ENCODE data around the gene CARD19.
A peak's percentile ranks its signal among the peaks of the same experiment; 100 is the strongest.

The CARD19 gene

DNA sequence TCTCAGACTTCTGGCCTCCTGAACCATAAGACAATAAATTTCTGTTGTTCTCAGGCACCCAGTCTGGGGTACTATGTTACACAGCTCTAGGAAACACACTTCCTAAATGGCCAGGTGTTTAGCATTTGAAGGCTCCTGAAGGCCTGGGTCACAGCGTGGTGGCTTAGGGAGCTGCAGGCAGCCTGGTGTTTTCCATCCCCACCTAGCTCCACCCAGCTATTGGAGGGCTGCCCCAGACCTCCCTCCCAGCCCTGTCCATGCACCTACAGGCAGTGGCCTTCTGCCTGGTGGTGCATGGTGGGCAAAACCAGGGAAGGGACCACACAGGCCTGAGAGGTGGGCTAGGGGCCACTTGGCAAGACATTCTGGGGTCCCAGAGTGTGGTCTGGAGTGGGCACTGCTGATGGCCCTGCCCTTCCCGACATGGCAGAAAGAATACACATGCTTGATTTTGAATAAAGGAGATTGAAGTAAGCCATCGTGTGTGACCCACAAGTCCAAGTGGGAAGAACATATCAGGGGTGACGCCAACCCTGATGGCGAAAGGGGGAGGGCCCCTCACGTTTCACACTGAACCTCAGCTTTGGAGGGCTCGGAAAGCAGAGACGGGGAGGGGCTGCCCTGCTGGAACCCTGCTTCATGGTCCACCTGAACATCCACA lies 38.8 kb upstream of the CARD19 start:
- Histone ChIP-seq H3K4me3 (ENCODE audit: insufficient read depth, low read depth, low read length, poor library complexity, severe bottlenecking) (no peak overlapping the region), H3K36me3 (ENCODE audit: control insufficient read depth, insufficient read depth, low read length) (no peaks in the 10 kb centered on the region), H3K27me3 (replicated peaks; ENCODE audit: control insufficient read depth, insufficient read depth, low read length, poor library complexity, severe bottlenecking) (no peaks in the 10 kb centered on the region), H3K4me1 (ENCODE audit: control insufficient read depth, insufficient read depth, low read length, poor library complexity, severe bottlenecking) (peaks cover 40% of the 10 kb centered on the region), H3K9me3 (ENCODE audit: control insufficient read depth, low read length) (no peaks in the 10 kb centered on the region), H3K27ac (ENCODE audit: insufficient read depth, low read length, poor library complexity, severe bottlenecking) (peak overlapping the region; percentile 46)
- DNase-seq: no peak

DNA sequence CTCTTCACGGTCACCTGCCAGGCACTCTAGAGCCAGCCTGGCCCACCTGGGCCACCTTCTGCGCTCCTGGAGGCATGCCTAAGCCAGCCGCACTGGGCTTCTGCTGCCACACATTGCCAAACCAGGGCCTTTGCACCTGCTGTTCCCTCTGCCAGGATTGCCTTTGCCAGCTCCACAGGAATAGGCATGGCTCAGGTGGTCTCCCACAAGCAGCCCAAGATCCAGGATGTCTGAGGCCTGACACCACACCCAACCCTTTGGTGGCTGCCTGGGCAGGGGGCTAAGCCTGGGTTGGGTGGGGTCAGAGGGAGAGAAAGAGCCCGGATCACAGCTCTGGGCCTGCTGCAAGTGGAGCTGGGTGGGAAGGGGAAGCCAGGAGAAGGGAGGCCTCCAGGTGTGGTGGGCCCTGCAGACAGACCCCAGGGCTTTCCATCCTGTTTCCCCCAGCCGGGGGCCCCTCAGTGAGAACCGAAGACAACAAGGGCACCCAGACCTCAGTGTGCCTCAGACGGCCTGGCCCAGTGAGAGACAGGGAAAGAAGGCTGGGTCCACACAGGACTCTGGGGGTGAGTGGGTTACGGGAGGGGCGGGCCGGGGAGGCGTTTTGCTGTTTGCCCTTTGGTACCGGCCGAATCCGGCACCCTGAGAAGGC lies 38.2 kb upstream of the CARD19 start:
- H3K27me3 ChIP-seq (replicated peaks; ENCODE audit: control insufficient read depth, insufficient read depth, low read length, poor library complexity, severe bottlenecking): no peaks in the 10 kb centered on the region
- H3K4me1 ChIP-seq (ENCODE audit: control insufficient read depth, insufficient read depth, low read length, poor library complexity, severe bottlenecking): peaks cover 46% of the 10 kb centered on the region
- peak in 1 of 3 donors; percentile 10 for DNase-seq
- H3K27ac ChIP-seq (ENCODE audit: insufficient read depth, low read length, poor library complexity, severe bottlenecking): peak overlapping the region; percentile 46
- no peaks in the 10 kb centered on the region for H3K9me3 ChIP-seq (ENCODE audit: control insufficient read depth, low read length)
- H3K4me3 ChIP-seq (ENCODE audit: insufficient read depth, low read depth, low read length, poor library complexity, severe bottlenecking): no peak overlapping the region
- H3K36me3 ChIP-seq (ENCODE audit: control insufficient read depth, insufficient read depth, low read length): no peaks in the 10 kb centered on the region

DNA sequence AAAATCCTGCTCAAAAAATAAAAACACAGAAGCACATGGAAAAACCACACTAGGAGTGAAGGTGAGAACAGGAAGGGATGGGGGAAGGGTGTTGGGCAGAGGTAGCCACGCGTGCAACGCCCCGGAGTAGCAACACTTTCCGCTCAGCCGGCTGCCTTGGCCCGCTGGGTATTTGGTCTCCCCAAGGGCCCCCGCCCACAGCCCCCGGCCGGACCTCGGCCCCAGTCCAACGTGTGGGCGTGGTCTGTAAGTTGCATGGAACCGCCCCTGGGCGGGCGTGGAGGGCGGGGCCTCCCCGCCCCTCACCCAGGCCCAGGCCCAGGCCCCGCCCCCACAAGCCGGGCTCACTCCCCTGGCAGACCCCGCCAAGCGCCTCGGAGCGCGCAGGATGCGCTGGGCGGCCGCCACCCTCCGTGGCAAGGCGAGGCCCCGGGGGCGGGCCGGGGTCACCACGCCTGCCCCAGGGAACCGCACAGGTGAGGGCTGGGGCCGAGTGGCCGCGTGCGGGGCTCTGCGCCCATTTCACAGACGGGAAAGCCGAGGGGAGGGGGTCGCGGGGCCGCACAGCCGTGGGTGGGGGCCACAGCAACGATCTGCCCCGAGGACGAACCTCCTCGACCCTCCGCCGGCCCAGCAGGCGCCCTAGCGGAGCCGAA lies 37.5 kb upstream of the CARD19 start, which contains the start of gene SUSD3:
Gene SUSD3, plus strand, starts transcription at position 347 of the 656 bp plus-strand sequence. Its CDS starts 42 bp downstream, at position 389.
- Histone ChIP-seq H3K4me3 (ENCODE audit: insufficient read depth, low read depth, low read length, poor library complexity, severe bottlenecking) (peak within 1 kb of the TSS; percentile 66), H3K4me1 (ENCODE audit: control insufficient read depth, insufficient read depth, low read length, poor library complexity, severe bottlenecking) (peaks cover 53% of the 10 kb centered on the region), H3K27me3 (replicated peaks; ENCODE audit: control insufficient read depth, insufficient read depth, low read length, poor library complexity, severe bottlenecking) (no peaks in the 10 kb centered on the region), H3K9me3 (ENCODE audit: control insufficient read depth, low read length) (no peaks in the 10 kb centered on the region), H3K27ac (ENCODE audit: insufficient read depth, low read length, poor library complexity, severe bottlenecking) (peak within 1 kb of the TSS; percentile 89), H3K36me3 (ENCODE audit: control insufficient read depth, insufficient read depth, low read length) (no peaks in the 10 kb centered on the region)
- DNase-seq: peak; percentile 45 to 65 (median 54)

DNA sequence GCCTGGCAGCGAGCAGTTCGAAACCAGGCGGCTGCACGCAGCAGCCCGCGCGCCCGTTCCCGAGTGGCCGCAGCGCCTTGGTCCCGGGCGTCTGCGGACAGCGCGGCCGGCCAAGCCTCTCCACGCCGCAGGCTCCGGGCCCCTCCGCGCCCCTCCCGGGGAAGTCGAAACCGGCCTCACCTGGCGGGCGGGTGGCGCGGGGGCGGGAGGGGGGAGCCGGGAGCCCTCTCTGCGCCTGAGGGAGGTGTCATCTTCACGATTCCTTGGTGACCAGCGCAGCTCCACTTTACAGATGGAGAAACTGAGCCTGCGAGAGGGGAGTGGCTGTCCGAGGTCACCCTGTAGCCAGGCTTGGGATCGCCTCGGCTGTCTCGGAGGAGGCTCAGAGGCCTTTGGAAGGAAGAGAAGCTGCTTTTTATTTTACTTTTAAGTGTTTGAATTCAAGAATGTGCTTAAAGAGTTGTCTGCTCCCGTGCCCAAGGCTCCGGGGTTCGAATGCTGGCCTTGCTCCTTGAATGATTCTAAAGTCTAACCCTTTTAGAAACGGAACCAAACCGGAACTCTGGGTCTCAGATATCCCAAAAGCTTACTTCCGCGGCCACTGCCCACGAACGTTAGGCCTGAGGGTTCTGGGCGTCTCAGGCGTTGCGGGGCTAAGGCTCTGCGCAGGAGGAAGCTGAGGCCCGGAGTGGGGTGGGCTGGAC lies 36.9 kb upstream of the CARD19 start:
- Histone ChIP-seq H3K36me3 (ENCODE audit: control insufficient read depth, insufficient read depth, low read length) (no peaks in the 10 kb centered on the region), H3K4me3 (ENCODE audit: insufficient read depth, low read depth, low read length, poor library complexity, severe bottlenecking) (peak overlapping the region; percentile 66), H3K4me1 (ENCODE audit: control insufficient read depth, insufficient read depth, low read length, poor library complexity, severe bottlenecking) (peaks cover 60% of the 10 kb centered on the region), H3K27ac (ENCODE audit: insufficient read depth, low read length, poor library complexity, severe bottlenecking) (peak overlapping the region; percentile 89), H3K9me3 (ENCODE audit: control insufficient read depth, low read length) (no peaks in the 10 kb centered on the region), H3K27me3 (replicated peaks; ENCODE audit: control insufficient read depth, insufficient read depth, low read length, poor library complexity, severe bottlenecking) (no peaks in the 10 kb centered on the region)
- DNase-seq: peak in 1 of 3 donors; percentile 15

- no peaks in the 10 kb centered on the region for H3K27me3 ChIP-seq (replicated peaks; ENCODE audit: control insufficient read depth, insufficient read depth, low read length, poor library complexity, severe bottlenecking)
- H3K4me3 ChIP-seq (ENCODE audit: insufficient read depth, low read depth, low read length, poor library complexity, severe bottlenecking): peak overlapping the region; percentile 66
- H3K4me1 ChIP-seq (ENCODE audit: control insufficient read depth, insufficient read depth, low read length, poor library complexity, severe bottlenecking): peaks cover 65% of the 10 kb centered on the region
- H3K9me3 ChIP-seq (ENCODE audit: control insufficient read depth, low read length): no peaks in the 10 kb centered on the region
- DNase-seq: no peak
- peaks cover 4% of the 10 kb centered on the region for H3K36me3 ChIP-seq (ENCODE audit: control insufficient read depth, insufficient read depth, low read length)
- peak overlapping the region; percentile 89 for H3K27ac ChIP-seq (ENCODE audit: insufficient read depth, low read length, poor library complexity, severe bottlenecking)
Measured at GRCh38 chr9:93059715-93060578, 36.1 kb upstream of the CARD19 start.

DNA sequence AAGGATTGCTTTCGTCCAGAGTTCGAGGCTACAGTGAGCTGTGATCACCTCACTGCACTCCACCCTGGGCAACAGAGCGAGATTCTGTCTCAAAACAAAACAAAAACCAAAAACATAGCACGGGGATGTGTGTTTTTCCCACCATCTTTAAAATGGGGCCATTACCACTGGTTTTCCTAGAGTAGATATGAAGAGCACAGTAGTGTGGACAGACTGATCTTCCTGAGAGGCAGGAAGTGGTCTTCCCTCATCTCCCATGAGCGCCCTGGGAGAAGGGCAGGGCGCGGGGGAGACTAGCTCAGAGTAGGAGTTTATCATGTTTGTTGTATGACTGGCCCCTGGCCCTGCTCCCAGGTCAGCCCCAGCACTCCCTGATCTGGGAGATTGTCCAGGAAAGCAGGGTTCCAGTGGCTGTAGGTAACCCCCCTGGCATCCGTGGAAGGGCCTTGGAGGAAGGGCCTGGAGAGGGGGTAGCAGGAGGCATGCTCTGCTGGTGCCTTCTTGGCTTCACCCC lies 35.2 kb upstream of the CARD19 start:
- Histone ChIP-seq H3K4me3 (ENCODE audit: insufficient read depth, low read depth, low read length, poor library complexity, severe bottlenecking) (peak overlapping the region; percentile 66), H3K27ac (ENCODE audit: insufficient read depth, low read length, poor library complexity, severe bottlenecking) (peak overlapping the region; percentile 89), H3K36me3 (ENCODE audit: control insufficient read depth, insufficient read depth, low read length) (peaks cover 12% of the 10 kb centered on the region), H3K9me3 (ENCODE audit: control insufficient read depth, low read length) (no peaks in the 10 kb centered on the region), H3K27me3 (replicated peaks; ENCODE audit: control insufficient read depth, insufficient read depth, low read length, poor library complexity, severe bottlenecking) (no peaks in the 10 kb centered on the region), H3K4me1 (ENCODE audit: control insufficient read depth, insufficient read depth, low read length, poor library complexity, severe bottlenecking) (peaks cover 74% of the 10 kb centered on the region)
- no peak for DNase-seq

GRCh38 chr9:93061260-93061751 lies 34.7 kb upstream of the CARD19 start:
- Histone ChIP-seq H3K36me3 (ENCODE audit: control insufficient read depth, insufficient read depth, low read length) (peaks cover 14% of the 10 kb centered on the region), H3K4me3 (ENCODE audit: insufficient read depth, low read depth, low read length, poor library complexity, severe bottlenecking) (peak overlapping the region; percentile 66), H3K4me1 (ENCODE audit: control insufficient read depth, insufficient read depth, low read length, poor library complexity, severe bottlenecking) (peaks cover 75% of the 10 kb centered on the region), H3K9me3 (ENCODE audit: control insufficient read depth, low read length) (no peaks in the 10 kb centered on the region), H3K27ac (ENCODE audit: insufficient read depth, low read length, poor library complexity, severe bottlenecking) (peak overlapping the region; percentile 89), H3K27me3 (replicated peaks; ENCODE audit: control insufficient read depth, insufficient read depth, low read length, poor library complexity, severe bottlenecking) (no peaks in the 10 kb centered on the region)
- DNase-seq: no peak

DNA sequence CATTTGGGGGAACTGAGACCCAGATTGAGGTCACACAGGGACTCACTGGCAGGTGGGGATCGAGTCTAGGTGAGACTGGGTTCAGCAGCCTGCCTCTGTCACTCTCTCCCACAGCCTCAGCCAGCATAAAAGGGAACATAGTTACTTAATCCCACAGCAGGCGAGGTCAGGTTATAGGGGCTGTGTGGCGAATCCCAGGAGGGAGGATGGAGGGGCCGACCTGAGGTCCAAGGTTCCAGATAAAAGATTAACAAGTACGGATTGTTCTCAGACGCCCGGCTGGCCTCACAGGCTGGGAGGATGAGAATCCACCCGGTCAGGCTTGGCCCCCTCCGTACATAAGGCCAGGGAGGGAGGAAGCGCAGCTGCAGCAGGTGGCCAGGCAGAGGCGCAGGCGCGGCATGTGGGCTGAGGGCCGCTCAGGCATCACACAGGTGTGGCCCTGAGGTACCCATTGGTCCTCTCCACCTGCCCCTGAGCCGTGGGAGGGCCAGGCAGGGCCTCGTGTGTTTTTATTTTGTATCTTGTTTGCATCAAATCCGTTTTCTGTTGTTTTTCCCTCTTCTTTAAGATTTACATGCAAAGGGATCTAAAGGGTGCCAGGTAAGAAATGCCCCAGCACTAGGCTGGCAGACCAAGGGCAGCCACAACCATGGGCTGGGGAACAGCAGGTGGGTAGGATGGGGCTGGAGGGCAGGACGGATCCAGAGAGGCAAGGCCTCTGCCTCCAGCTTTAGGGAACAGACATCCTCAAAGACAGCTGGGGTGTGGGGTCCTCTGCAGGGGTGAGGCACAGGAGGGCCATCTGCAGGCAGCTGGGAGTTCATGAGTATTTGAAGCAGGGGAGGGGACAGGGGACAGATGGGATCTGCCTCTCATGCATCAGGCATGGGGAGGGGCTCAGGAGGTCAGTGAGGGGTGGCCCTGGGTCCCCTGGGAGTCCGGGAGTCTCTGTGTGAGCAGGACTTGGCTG lies 33.9 kb upstream of the CARD19 start:
- Histone ChIP-seq H3K4me3 (ENCODE audit: insufficient read depth, low read depth, low read length, poor library complexity, severe bottlenecking) (peak overlapping the region; percentile 66), H3K9me3 (ENCODE audit: control insufficient read depth, low read length) (no peaks in the 10 kb centered on the region), H3K4me1 (ENCODE audit: control insufficient read depth, insufficient read depth, low read length, poor library complexity, severe bottlenecking) (peaks cover 75% of the 10 kb centered on the region), H3K36me3 (ENCODE audit: control insufficient read depth, insufficient read depth, low read length) (peaks cover 14% of the 10 kb centered on the region), H3K27me3 (replicated peaks; ENCODE audit: control insufficient read depth, insufficient read depth, low read length, poor library complexity, severe bottlenecking) (no peaks in the 10 kb centered on the region), H3K27ac (ENCODE audit: insufficient read depth, low read length, poor library complexity, severe bottlenecking) (peak overlapping the region; percentile 89)
- no peak for DNase-seq

All from effector memory CD4-positive, alpha-beta T cell (primary cell).